NOMO-1 (cell line): ENCODE measurements around the gene STK10.

ENCODE experiments used
- DNase-seq, 2 experiments: peaks; one replicate each; lab custom pipeline; 2025; ENCODE audit not compliant: unreplicated experiment in 2 of 2; lab: John Stamatoyannopoulos, UW

The STK10 gene

DNA sequence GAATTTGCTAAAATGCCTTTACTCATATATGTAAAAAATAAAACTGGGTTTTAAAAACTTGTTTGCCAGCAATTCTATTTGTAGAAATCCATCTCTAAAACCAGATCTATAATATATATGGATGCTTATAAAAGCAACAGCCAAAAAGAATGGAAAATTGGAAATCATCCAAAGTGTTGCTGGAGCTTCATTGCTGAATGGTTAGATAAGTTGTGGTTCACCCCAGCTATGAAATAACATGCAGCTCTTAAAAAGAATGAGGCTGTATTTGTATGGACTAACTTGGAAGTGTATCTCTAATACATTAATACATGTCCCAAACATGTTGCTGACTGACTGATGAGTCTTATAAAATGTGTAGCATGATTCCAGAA is 76.2 kb downstream of the STK10 start:
- DNase-seq: no peak

DNA sequence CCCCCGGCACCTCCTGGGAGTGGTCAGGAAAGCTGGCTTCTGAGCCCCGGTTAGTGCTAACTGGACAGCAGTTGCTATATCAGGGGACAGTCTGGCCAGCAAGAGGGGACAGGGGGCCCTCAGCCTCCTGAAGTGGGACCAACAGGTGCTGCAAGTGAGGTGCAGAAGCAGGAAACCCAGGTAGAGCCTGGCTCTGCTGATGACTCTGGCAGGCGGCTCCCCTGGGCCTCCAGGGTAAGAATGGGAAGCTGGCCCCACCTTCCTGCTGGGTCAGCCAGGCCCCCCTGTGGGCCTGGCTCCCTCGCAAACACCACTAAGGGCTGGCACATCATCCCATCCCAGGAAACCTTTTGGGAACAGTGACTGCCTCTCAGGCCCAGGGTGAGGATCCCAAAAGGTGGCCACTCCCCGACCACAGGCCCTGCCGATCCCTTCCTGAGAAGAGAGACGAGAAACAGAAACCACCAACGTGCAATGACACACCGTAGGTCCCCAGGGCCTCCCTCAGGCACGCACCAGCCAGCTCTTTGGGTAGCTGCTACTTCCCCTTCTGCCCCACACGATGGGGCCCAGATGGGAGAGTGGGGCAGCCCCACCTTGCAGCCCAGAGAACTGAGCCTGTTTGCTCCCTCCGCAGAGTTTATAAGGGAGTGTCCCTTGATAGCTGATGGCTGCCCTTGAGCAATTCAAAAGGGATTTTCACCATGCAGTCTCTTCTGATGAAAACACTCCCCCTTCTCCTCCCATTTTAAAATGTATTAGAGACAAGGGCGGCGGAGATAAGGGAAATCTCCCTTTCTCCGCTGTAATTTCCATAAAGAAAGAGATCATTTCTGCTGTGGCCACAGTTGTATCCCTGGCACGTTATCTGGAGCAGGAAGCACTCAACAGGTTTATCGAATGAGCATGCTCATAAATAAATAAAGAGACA is 76.8 kb downstream of the STK10 start:
- peak; percentile 97 to 98 for DNase-seq

DNA sequence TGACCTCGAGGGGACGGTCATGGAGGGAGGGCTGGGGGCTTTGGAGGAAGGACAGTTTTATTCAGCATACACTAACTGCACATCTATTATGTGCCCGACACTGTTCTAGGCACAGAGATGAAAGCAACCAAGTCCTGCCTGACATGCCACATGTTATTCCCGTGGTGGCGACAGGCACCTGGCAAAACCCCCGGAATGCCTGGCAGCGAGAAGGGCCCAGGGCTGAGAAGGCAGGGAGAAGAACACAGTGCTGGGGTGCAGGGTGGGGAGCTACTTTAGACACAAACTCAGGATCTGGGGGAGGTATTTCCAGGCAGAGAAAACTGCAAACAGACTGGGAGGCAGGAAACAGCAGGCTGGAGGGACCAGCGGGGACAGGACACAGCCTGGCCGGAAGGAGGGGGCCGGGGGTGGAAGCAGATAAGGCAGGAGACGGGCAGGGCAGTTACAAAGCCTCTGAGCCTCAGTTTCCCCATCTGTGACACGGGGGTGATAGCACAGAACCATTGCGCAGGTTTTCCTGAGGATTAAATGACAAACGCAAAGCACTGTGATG is 77.7 kb downstream of the STK10 start:
- DNase-seq: no peak

DNA sequence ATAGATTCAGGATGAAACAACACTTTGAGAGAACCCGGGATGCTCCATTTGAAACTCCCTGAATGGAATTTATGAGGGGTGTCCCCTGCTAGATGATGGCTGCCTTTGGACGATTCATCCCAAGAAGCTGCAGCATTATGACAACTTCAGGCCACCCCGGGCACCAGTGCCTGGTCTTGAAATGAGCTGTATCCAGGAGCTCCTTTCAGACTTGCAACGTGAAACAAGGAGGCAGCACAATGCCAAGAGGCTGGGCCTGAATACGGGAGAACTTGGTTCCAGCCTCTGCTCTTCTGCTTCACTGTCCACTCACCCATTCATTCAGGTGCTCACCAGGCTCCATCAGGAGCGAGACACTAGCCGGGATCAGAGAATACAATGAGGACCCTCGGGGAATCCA is 78.3 kb downstream of the STK10 start:
- DNase-seq: no peak

DNA sequence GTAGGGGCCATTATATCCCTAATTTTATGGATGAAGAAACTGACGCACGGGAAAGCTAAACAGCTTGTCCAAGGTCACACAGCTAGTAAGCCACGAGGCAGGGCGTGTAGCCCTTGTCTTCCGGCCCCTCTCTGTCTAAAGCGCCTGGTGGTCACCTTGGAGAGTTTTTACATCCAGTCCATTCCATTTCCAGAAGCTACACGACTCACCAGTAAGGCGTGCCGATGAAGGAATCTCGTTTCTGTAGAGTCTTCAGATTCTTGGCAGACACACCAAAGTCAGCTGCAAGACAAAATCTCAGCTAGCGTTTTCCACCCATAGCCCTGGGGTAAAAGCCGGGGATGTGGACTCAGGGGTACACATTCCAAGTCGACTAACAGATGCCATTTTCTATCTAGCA is 80.5 kb downstream of the STK10 start:
- no peak for DNase-seq

DNA sequence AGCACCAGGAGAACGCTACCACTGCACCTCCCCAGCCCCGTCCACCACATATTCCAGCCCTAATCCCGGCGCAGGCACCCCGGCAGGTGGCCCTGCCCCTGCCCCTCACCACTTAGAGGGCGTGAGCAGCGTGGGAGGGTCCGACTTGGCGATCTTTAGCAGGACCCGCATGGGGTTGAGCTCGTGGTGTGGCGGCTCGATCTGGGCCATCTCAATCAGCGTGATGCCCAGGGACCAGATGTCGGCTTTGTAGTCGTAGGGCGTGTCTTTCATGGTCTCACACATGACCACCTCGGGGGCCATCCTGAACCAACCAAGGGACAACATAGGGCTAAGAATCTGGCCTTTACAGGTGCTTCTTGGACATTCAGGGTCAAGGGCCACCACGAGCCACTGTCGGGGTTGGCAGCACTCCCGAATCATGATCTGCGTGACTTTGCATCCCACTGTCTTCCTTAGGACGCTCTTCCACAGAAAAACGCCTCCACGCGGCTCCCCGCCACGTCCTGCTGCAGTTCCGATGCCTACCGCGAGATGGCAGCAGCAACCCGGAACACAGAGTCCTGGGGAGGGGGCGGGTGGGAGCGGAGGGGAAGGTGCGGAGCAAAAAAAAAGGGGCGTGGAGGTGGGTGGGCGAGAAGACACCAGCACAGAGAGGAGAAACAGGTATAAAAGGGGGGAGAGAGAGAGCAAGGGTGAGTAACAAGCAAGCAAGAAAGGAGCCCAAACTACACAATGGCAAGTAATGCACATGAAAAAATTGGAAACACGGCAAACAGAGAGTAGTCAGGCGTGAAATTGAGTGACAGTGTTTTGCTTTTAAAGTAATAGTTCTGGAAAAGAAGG is 81.3 kb downstream of the STK10 start:
- DNase-seq: peak; percentile 16 to 24

DNA sequence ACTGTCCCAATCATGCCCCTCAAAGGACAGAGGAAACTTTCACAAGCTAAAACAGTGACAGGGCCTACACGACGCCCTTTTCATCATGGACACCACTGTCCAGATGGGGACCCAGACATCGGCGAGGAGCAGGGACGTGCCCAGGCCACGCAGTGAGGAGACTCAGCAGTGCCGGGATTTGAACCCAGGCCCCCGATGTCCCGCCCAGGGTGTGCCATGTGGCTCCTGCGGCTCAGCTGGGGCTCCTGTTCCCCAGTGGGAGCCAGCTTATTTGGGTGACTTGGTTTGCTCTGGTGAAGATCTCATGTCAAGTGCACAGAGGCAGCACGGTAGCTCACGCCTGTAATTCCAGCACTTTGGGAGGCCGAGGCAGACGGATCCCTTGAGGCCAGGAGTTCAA is 82.2 kb downstream of the STK10 start:
- no peak for DNase-seq

DNA sequence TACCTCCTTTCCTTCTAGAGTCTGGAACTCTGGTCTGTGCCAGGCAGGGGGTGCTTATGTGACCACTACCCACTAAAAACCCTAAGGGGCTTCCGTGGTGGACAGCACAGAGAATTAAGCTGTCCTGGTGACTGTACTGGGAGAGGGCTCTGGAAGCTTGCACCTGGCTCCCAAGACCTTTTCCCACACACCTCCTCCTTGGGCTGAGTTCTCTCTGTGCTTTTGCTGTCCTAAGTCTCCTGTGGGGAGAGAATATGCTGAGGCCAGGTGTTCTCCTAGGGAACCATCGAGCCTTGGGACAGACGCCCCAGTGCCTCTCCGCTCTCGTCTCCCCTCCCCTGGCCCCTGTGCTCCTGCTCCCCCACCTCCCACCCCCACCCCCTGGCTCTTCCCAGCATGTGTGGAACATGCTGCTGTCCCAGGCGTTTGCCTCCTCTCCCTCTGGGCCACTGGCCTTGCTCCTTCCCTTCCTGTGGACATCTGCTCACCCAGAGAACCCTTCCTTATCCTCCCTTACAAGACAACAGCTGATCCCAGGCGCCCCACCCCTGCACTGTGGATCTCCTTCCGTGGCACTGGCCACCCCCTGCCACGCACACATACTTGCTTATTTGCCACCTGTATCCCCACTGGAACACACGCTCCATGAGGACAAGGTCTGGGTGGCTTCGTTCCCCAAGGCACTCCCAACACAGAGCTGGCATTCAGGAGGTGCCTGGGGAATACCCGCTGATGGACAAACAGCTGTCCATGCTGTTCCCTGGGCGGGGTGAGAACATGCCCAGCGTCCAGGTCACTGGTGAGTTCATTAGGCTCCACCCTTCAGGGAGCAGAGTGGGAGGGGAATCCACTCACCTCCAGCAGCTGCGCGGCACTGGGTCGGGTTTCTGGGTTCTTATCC is 83.0 kb downstream of the STK10 start:
- DNase-seq: no peak

DNA sequence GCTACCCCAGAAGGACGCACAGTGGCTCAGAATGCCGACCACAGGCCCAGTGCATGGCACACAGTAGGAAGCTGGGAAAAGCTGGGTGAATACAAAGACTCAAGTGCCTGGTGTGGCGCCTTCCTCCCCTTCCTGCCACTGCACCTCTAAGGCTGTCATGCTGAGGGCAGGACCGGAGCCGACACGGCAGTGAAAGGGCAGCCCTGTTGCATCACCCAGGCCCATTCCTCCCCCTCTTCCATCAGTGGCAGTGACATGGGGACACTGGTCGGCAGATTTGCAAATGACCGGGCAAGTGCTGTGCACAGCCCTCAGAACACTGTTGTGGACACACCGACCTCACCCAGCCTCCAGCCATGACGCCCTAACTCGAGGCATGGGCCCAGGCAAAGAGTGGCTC is 84.0 kb downstream of the STK10 start:
- no peak for DNase-seq

DNA sequence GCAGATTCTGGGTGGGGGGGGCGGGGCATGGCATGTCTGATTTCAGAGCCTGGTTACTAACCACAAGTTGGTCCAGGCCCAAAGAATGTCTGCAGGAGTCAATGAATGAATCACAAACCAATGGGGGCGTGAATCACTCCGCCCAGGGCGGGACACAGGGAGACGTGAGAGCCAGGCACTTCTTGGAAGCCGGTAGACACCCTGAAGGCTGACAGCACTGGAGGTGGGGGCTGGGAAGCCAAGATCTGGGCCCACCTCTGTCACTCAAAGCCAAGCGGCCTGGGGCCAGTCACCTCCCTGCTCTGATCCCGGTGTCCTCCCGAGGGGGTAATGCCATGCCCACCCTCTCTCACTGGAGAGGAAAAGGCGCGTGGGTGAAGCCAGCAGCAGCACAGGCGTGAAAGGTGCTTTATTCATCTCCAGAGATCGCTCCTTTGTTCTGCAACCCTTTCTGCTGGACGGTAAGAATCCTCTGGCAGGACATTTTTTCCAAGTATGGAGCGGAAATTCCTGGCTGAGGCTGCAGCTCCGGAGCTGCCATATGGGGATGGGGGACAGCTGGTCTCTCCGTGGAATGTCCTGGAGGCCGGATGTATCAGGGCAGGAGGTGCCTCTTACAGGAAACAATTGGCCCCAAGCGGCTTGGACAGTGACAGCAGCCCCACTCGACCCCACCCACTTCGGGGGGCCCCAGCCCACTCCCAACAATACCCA is 85.0 kb downstream of the STK10 start:
- DNase-seq: no peak

DNA sequence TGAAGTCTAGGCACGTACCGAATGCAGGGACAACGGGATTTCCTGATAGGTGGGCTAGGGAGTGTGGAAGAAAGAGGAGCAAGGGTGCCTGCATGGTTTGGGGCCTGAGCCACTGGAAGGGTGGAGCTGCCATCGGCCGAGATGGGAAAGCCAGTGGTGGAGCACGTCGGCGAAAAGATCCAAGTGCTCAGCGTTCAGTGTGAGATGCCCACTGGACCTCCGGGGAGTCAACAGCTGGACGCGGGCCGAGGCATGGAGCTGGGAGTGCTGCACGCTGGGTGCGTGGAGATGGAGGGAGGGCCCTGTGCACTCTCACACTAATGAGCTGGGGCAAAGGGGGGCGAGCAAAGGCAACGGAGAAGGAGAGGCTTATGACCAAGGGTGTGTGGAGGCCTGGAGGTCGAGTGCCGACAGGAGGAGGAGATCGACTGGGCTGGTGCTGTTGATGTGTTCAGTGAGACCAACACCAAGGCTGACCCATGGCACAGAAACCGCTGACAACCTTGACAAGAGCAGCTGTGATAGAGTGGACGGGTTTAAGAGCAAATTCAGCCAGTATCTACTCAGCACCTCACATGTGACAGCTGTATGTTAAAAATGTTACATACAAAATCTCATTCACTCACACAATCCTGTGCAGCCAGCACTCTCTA is 85.7 kb downstream of the STK10 start:
- DNase-seq: no peak

DNA sequence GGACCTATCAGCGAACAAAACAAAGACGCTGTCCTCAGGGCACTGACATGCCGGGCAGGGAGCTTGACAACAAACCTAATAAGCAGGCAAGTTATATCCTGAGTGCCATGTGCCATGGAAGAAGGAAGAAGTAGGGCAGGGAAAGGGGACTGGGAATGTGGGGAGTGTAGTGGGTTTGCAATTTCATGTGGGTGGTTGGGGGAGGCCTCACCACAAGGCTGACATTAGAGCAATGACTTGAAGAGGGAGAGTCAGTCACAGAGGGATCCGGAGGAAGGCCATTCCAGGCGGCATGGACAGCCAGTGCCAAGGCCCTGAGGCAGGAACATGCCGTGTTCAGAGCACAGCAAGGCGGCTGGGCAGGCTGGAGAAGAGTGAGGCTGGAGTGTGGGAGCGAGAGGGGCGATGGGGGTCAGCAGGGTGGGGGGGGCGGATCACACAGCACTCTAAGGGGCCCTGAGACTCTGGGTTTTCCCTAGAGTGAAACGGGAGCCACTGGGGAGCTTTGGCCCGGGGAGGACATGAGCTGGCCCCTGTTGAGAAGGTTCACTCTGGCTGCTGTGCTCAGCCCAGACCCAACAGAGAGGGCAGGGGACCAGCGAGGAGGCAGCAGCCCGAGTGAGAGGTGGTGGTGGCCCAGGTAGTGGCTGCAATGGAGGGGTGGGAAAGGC is 86.3 kb downstream of the STK10 start:
- DNase-seq: no peak

DNA sequence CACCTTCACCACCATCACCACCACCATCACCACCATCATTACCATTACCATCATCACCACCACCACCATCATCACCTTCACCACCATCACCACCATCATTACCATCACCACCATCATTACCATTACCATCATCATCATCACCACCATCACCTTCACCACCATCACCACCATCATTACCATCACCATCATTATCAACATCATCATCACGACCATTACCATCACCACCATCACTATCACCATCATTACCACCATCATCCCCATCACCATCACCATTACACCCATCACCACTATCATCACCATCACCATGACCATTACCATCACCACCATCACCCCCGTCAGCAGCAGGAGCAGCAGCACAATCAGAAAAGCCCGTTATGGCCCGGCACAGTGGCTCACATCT is 89.1 kb downstream of the STK10 start:
- DNase-seq: no peak

DNA sequence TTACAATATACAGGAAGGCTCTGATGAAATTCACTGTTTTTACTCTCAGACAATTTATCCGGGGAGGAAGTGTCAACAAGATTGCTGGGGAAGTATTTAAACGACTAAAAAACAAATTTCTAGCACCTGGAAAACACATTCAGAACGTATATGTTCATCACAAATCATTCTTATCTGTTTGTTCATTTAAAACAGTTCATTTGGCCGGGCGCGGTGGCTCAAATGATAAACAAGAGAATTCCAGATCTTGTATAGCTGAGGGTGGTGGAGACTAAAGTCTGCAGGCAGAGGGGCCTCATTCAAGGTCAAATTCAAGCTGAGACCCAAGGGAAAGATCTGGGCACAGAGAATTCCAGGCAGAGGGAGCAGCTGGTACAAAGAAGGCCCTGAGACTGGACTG is 90.0 kb downstream of the STK10 start:
- no peak for DNase-seq

DNA sequence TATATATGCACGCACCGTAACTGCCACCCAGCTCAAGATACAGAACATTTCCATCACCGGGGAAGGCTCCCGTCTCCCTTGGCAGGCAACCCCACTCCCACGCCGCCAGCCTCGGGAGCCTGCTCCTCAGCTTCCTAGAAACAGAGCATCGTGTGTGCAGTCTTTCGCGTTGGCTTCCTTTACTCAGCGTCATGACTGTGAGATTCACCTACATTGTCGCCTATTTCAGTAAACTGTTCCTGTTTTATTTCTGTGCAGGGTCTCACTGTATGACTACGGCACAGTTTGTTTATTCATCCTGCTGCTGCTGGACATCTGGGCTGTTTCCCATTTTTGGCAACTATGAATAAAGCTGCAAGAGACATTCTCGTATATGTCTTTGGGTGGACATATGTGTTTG is 90.7 kb downstream of the STK10 start:
- no peak for DNase-seq

DNA sequence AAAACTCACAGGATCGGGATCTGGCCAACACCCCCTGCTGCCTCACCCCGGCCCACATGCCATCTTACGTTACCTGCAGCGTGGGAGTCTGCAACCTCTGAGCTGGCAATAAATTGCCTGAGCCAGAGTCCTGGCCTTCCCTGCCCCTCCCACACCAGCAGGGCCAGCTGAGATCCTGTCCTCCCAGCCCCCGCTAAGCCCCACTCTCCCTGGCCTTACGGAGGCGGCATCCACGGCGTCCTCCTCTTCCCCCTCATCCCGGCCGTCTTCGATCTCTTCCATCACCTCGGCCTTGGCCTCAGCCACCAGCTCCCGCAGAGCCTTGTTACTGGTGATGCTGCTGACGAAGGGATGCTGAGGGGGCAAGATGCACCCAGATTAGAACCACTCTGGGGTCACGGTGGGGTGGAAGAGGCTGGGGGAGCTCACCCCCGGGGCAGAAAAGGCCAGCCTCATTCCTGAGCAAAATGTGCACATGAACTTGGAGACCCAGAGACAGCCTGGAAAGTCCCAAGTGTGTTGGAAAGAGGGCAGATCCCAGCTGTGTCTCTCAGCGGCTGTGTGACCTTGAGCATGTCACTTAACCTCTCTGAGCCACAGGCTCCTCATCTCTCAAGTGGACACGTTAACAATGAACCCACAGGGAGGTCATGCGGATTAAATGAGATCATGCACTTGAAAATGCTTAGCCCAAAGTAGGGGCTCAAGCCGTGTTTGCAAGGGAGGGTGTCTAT is 91.7 kb downstream of the STK10 start:
- no peak for DNase-seq

DNA sequence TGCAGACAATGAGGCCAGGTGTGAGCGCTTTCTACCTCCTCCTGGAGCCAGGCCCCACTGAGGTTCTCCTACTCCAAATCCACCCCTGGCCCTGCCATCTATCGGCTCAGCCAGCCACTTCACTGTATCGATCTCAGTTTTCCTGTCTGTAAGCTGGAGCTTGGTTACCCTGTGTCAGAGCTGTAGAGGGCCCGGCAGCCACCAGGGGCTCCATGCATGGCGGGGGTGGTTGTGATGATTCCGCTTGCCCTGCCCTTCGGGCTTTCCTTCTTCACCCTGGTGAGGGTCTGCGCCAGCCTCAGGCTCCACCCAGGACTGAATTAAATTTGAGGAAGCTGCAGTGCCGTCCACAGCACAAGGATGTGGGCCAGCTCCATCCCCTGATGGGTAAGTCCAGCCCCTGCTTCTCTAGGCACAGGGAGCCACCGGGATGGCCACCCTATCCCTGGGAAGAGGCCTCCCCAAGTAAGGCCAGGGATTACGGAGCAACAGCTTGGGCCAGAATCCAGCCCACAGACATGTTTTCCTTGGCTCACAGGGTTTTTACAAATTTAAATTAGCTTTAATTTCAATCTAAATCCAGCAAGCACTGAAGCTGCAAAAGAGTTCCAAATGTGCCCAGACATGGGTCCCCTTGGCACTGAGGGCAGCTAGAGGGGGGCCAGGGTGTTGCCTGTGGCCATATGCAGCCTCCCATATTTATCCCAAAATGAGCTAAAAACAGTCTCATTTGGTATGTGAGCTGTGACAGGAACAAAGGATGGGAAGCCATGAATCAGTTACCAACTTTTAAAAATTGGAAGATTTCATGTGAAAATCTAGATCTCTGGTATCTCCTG is 92.4 kb downstream of the STK10 start:
- no peak for DNase-seq
